PC-3 (cell line): ENCODE measurements around the gene DNAJC1. TPM values are rescaled to one million over a fixed set of nuclear protein-coding genes. Genes with fewer than 3 reads are reported as not detected.
A peak's percentile ranks its signal among the peaks of the same experiment; 100 is the strongest.

Experiments
- ATAC-seq: fragments of 200-7000 bp; cut with Tn5 transposase; 2 replicates; pipeline ENCODE4 v1.9.1; 2020; ENCODE audit warnings: mild to moderate bottlenecking, moderate library complexity
- BruUV-seq: library from RNA; stranded (reverse); fragments of 400-500 nt; replicated peaks from 2 replicates; lab custom pipeline; 2021; lab: Mats Ljungman, UMichigan
- CTCF ChIA-PET: fragments of 300-600 bp; sonication (Branson Sonifier 250); formaldehyde crosslinking; loops from one replicate; lab custom pipeline; 2022; ENCODE audit warnings: antibody characterized with exemption; lab: Charles Lee
- POLR2A ChIA-PET: fragments of 300-600 bp; sonication (Branson Sonifier 250); formaldehyde crosslinking; loops from one replicate; lab custom pipeline; 2022; ENCODE audit warnings: antibody characterized with exemption; ENCODE audit not compliant: unreplicated experiment; lab: Charles Lee
- DNase-seq: peaks from one replicate; pipeline ENCODE4 v3.0.0-alpha.2; 2015
- H2AFZ ChIP-seq: fragments of 300-600 bp; sonication (generic); 2 replicates; pipeline ENCODE4 v1.6.0; 2016; ENCODE audit warnings: antibody characterized with exemption, low read length
- H3F3A ChIP-seq: fragments of 300-600 bp; sonication (generic); one replicate; pipeline ENCODE4 v1.6.0; 2017; ENCODE audit warnings: antibody characterized with exemption, low read length, control low read depth, mild to moderate bottlenecking; ENCODE audit not compliant: unreplicated experiment
- H3K27ac ChIP-seq: fragments of 300-600 bp; sonication (generic); 2 replicates; pipeline ENCODE4 v1.5.1; 2016; ENCODE audit warnings: mild to moderate bottlenecking, low read length
- H3K27me3 ChIP-seq: fragments of 300-600 bp; sonication (generic); 2 replicates; pipeline ENCODE4 v1.6.1; 2016; ENCODE audit warnings: low read length, mixed read lengths
- H3K36me3 ChIP-seq: fragments of 300-600 bp; sonication (generic); 2 replicates; pipeline ENCODE4 v1.6.1; 2016; ENCODE audit warnings: low read depth, mixed run types, low read length, mixed read lengths
- H3K4me1 ChIP-seq: fragments of 300-600 bp; sonication (generic); 2 replicates; pipeline ENCODE4 v1.5.1; 2016; ENCODE audit warnings: low read length; ENCODE audit not compliant: insufficient read depth
- H3K4me2 ChIP-seq: fragments of 300-600 bp; sonication (generic); 2 replicates; pipeline ENCODE4 v1.6.0; 2016; ENCODE audit warnings: low read length
- H3K4me3 ChIP-seq: fragments of 300-600 bp; sonication (generic); 2 replicates; pipeline ENCODE4 v1.5.1; 2016; ENCODE audit warnings: mild to moderate bottlenecking, low read length, mixed read lengths
- H3K79me2 ChIP-seq: fragments of 300-600 bp; sonication (generic); 2 replicates; pipeline ENCODE4 v1.6.1; 2017; ENCODE audit warnings: low read length, mixed read lengths
- H3K9ac ChIP-seq: fragments of 300-600 bp; sonication (generic); 2 replicates; pipeline ENCODE4 v1.6.0; 2016; ENCODE audit warnings: mild to moderate bottlenecking, low read length
- H3K9me2 ChIP-seq: fragments of 300-600 bp; sonication (generic); replicated peaks from 2 replicates; pipeline ENCODE4 v1.6.1; 2016; ENCODE audit warnings: mixed run types, low read length, mixed read lengths
- H3K9me3 ChIP-seq: fragments of 300-600 bp; sonication (generic); 2 replicates; pipeline ENCODE4 v1.6.1; 2016; ENCODE audit warnings: low read length, mixed read lengths
- H4K20me1 ChIP-seq: fragments of 300-600 bp; sonication (generic); 2 replicates; pipeline ENCODE4 v1.6.1; 2016; ENCODE audit warnings: low read length, mixed read lengths
- EZH2 ChIP-seq: fragments of 300-600 bp; sonication (generic); IDR thresholded peaks from one replicate; pipeline ENCODE4 v1.6.1; 2017; ENCODE audit warnings: antibody characterized with exemption, mild to moderate bottlenecking, low read length; ENCODE audit not compliant: unreplicated experiment
- EZH2phosphoT487 ChIP-seq: fragments of 300-600 bp; sonication (generic); IDR thresholded peaks from 2 replicates; pipeline ENCODE4 v1.6.1; 2018; ENCODE audit warnings: mild to moderate bottlenecking, antibody characterized with exemption, low read length, borderline replicate concordance
- intact Hi-C: fragments of 100-400 bp; cut with micrococcal nuclease; formaldehyde crosslinking; loops from 2 replicates; pipeline ENCODE4 v1.9.0; 2023
- total RNA-seq: library from RNA; depleted of rRNA; stranded (reverse); fragments of >200 nt; gene quantifications from 2 replicates; pipeline ENCODE4 v1.2.3, GENCODE V29; 2014
- TF ChIP-seq, protein P1 (sequence below): fragments of 300-600 bp; sonication (generic); conservative IDR thresholded peaks from 2 replicates; pipeline ENCODE4 v1.5.1; 2017; ENCODE audit warnings: antibody characterized with exemption, low read depth, mild to moderate bottlenecking, low read length

The DNAJC1 gene
- total RNA-seq, 1 experiment from 2014 or later: 53.4 TPM

DNA sequence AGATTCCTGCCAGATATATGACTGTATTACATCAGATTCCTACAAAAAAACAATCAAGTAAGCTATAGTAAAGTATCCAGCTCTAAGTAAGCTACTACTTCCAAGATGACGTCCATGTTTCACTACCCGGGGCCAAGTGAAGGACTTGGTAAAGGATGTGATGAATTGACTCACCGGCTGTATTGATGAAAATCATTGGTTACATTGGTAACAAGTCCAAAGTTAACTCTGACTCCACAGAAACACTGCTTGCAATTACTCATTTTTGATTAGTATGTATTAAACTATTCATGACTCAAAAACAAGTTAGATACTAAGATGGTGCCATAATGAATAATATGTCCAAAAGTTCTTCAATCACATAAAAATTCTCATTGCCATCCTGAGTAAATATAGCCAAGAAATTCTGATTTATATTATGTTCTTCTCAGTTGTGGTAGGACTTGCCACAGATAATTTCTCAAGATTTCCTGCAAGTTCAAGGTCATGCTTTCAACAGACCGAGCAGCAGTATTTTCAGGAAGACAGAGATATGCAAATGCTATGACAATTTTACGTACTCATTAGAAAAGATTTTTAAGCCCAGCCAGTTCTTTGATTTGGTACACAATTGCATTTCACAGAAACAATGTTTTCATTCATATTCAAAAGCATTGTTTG lies 12.6 kb upstream of the DNAJC1 start:
- ATAC-seq (no peak; the same call in 1 of the 2 replicates), DNase-seq (peak; percentile 75)
- Histone ChIP-seq H3F3A (no peaks in the 10 kb centered on the region), H3K9me3 (no peaks in the 10 kb centered on the region), H3K9me2 (no peaks in the 10 kb centered on the region), H3K36me3 (no peaks in the 10 kb centered on the region), H3K9ac (peak overlapping the region; percentile 12; the same call in 1 of the 2 replicates), H4K20me1 (no peaks in the 10 kb centered on the region), H3K27ac (peak overlapping the region; percentile 65), H2AFZ (no peak overlapping the region), H3K4me2 (peak overlapping the region; percentile 14; the same call in 1 of the 2 replicates), H3K4me3 (no peak overlapping the region), H3K4me1 (peaks cover 28% of the 10 kb centered on the region), H3K79me2 (no peaks in the 10 kb centered on the region), H3K27me3 (no peaks in the 10 kb centered on the region)
- POLR2A ChIA-PET: no interaction called here
- CTCF ChIA-PET: no interaction called here
- TF ChIP-seq, protein P1, sequence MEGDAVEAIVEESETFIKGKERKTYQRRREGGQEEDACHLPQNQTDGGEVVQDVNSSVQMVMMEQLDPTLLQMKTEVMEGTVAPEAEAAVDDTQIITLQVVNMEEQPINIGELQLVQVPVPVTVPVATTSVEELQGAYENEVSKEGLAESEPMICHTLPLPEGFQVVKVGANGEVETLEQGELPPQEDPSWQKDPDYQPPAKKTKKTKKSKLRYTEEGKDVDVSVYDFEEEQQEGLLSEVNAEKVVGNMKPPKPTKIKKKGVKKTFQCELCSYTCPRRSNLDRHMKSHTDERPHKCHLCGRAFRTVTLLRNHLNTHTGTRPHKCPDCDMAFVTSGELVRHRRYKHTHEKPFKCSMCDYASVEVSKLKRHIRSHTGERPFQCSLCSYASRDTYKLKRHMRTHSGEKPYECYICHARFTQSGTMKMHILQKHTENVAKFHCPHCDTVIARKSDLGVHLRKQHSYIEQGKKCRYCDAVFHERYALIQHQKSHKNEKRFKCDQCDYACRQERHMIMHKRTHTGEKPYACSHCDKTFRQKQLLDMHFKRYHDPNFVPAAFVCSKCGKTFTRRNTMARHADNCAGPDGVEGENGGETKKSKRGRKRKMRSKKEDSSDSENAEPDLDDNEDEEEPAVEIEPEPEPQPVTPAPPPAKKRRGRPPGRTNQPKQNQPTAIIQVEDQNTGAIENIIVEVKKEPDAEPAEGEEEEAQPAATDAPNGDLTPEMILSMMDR: no peak
- no peak for TF ChIP-seq EZH2
- no peak for TF ChIP-seq EZH2phosphoT487
- BruUV-seq: no TSS peak
- intact Hi-C loops: no loop called here

DNA sequence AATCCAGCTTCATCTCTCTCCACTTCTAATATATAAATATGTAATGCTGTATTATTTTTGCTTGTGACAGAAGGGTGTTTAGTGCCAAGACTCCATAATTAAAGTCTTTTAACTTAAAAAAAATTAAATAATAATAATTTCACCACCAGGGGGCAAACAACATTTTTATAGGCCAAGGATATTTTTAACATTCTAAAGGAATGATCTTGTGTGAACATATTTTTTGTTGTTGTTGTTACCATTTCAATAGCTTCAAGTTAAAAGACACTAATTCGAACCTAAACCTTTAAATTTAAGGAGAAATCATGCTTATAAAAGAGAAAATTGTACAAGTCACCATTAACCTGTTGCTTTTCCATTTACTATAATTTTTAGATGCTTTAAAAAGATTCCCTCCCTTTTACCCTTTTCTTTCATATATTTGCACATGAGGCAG lies 7.5 kb upstream of the DNAJC1 start:
- H3K9ac ChIP-seq: no peak overlapping the region
- no peaks in the 10 kb centered on the region for H3K36me3 ChIP-seq
- ATAC-seq: no peak; the same call in 1 of the 2 replicates
- no peak overlapping the region for H3K27ac ChIP-seq
- peak; percentile 61 for DNase-seq
- BruUV-seq: no TSS peak
- intact Hi-C loops: loop anchor here (2.0 kb wide), 1 partner anchor 162 kb away; no protein-coding TSS in a partner anchor
- H3K4me3 ChIP-seq: no peak overlapping the region
- no peaks in the 10 kb centered on the region for H3F3A ChIP-seq
- H3K27me3 ChIP-seq: no peaks in the 10 kb centered on the region
- H3K4me2 ChIP-seq: 0 out of 2 replicates have a peak overlapping the region, but pooled peaks have one; percentile 47
- ChIA-PET CTCF (no interaction called here), POLR2A (no interaction called here)
- H3K9me2 ChIP-seq: no peaks in the 10 kb centered on the region
- no peaks in the 10 kb centered on the region for H3K79me2 ChIP-seq
- peak overlapping the region; percentile 63; the same call in 1 of the 2 replicates for H2AFZ ChIP-seq
- no peak for TF ChIP-seq EZH2phosphoT487
- no peak for TF ChIP-seq EZH2
- TF ChIP-seq, protein P1: peak; percentile 38; the same call in 1 of the 2 replicates
- no peaks in the 10 kb centered on the region for H4K20me1 ChIP-seq
- no peaks in the 10 kb centered on the region for H3K9me3 ChIP-seq
- peaks cover 18% of the 10 kb centered on the region; the same call in 1 of the 2 replicates for H3K4me1 ChIP-seq

DNA sequence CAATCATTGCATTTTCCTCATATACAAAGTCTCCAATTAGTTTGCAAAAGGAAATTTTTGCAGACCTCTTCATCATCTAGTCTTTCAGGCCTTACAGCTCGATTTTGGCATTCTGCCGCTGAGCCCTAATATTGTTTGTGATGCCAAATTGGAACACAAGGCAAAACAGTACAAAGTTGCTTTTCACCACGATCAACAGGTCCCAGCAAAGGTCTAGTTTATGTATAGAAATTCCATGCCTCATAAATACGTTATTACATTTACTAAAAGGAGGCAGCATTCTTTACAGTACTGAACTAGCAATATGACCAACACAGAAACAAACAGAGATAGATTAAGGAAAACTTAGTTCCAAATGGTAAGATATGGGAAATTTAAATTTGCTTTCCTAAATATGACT lies 7.0 kb upstream of the DNAJC1 start:
- DNase-seq: no peak
- Histone ChIP-seq H3K27ac (no peak overlapping the region; the same call in 1 of the 2 replicates), H3K9ac (no peak overlapping the region), H3F3A (no peaks in the 10 kb centered on the region), H3K4me3 (no peak overlapping the region), H3K9me2 (no peaks in the 10 kb centered on the region), H2AFZ (peak overlapping the region; percentile 63), H3K27me3 (no peaks in the 10 kb centered on the region), H3K79me2 (no peaks in the 10 kb centered on the region), H3K36me3 (no peaks in the 10 kb centered on the region), H4K20me1 (no peaks in the 10 kb centered on the region), H3K4me1 (peaks cover 13% of the 10 kb centered on the region; the same call in 1 of the 2 replicates), H3K4me2 (peak overlapping the region; percentile 47; the same call in 1 of the 2 replicates), H3K9me3 (no peaks in the 10 kb centered on the region)
- intact Hi-C loops: loop anchor here (2.0 kb wide), 1 partner anchor 162 kb away; no protein-coding TSS in a partner anchor
- TF ChIP-seq, protein P1: no peak
- TF ChIP-seq EZH2phosphoT487 (no peak), EZH2 (no peak)
- no peak for ATAC-seq
- BruUV-seq: no TSS peak
- CTCF ChIA-PET: no interaction called here
- POLR2A ChIA-PET: no interaction called here
